ENCODE measurements around the gene NBR1.
"Not testable (repeated sequence)": the region's sequence is repeated elsewhere in the genome, so short reads cannot be mapped to it uniquely, and the experiment has no call there.

- not testable (repeated sequence) for TF ChIP-seq FOXM1 (IDR thresholded peaks at IDR 0.05; ENCODE audit: borderline replicate concordance); CTBP1 (IDR thresholded peaks at IDR 0.05; ENCODE audit: borderline replicate concordance); LEF1 (IDR thresholded peaks at IDR 0.05; ENCODE audit: borderline replicate concordance); SUZ12 (IDR thresholded peaks at IDR 0.05); PKNOX1 (IDR thresholded peaks at IDR 0.05); ARNT (IDR thresholded peaks at IDR 0.05); BHLHE40 (IDR thresholded peaks at IDR 0.05; ENCODE audit: borderline replicate concordance); SP1 (IDR thresholded peaks at IDR 0.05); HDGF (IDR thresholded peaks at IDR 0.05; ENCODE audit: borderline replicate concordance); L3MBTL2 (conservative IDR thresholded peaks at IDR 0.05); FOXK2 (IDR thresholded peaks at IDR 0.05); TARDBP (IDR thresholded peaks at IDR 0.05)
Measured at GRCh38 chr17:43127333-43127876, 43.6 kb upstream of the NBR1 start.

Data from HEK293T (cell line).